GM18511 (cell line): ENCODE data around the gene AGFG2.
"Not testable (repeated sequence)": the region's sequence is repeated elsewhere in the genome, so short reads cannot be mapped to it uniquely, and the experiment has no call there.

Experiments used
- ATAC-seq: cut with Tn5 transposase; IDR thresholded peaks from one replicate; pipeline ENCODE4 v1.9.1; 2021; ENCODE audit warnings: mild to moderate bottlenecking, moderate library complexity; ENCODE audit not compliant: unreplicated experiment

AGFG2 gene

DNA sequence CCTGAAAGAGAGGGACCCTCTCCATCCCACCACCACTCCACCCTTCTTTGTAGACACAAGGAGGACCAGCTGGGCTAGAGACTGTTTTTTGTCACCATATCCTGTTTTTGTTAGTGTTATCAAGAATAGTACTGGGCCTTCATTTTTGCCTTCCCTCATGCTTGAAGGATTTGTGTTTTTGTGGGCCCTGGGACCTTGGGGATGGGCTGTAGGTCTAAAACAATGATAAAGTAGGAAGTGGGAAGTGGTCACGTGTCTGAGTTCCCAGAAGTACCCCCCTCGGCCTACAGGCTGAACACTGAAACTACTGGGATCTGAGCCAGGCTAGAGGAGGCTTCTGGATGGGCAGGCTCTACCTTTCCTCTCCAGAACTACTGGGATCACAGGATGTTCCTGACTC lies 8.9 kb downstream of the AGFG2 start:
- no peak for ATAC-seq

DNA sequence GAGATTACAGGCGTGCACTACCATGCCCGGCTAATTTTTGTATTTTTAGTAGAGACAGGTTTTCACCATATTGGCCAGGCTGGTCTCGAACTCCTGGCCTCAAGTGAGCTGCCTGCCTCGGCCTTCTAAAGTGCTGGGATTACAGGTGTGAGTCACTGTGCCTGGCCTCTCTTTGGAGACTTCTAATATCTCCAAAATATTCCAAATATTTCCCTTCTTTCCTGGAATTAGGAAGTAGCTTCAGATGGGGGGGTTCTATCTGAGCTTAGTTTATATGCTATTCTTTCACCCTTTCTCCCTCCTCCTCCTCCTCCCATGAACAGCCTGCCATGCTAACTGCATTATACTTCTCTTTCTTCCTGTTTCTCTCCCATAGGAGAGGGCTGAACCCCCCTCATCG lies 9.4 kb downstream of the AGFG2 start:
- not testable (repeated sequence) for ATAC-seq

DNA sequence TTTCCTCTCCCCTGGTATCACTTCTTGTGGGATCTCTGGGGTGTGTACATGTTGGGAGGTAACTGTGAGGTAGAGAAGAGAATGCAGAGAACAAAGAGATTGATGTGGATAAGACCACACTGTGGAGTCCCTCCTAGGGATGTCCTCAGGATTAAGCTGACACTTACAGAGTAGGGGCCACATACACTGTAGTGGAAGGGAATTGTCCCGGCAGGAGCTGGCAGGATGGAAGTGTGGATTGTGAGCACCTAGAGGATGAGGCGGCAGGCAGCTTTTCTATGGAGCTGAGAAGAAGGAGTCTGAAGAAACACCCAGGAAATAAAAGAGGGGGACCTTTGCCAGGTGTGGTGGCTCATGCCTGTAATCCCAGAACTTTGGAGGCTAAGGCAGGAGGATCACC lies 13.5 kb downstream of the AGFG2 start:
- ATAC-seq = no peak

DNA sequence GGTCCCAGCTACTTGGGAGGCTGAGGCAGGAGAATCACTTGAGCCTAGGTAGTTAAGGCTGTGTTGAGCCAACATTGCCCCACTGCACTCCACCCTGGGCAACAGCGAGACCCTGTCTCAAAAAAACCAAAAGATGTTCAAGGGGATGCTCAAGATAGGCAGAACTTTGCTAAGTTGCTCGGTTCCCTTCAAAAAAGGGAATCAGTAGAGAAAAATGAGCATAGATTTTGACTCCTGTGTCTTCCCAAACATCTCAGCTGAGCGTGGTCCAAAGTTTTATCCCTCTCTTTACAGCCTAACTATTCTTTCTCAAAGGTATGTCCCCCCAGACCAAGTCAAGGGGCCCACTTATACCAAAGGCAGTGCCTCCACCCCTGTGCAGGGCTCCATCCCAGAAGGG lies 14.0 kb downstream of the AGFG2 start:
- no peak for ATAC-seq

DNA sequence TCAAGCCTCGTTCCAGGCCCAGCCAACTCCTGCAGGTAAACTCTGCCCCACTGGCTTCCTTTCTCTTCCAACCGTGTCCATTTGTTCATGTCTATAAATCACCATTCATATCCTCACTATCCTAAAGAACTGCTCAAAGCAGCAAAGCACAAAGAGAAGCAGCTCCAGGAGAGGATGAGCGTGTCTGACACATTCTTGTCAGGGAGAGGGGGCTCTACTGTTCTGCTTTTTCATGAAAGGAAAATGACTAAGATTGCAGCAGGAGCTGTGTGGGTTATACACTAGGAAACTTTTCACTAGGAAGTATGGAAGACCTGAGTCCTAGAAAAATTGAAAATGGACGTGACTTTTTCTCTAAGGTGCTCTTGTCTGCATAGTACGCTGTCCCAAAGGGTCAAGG lies 16.7 kb downstream of the AGFG2 start:
- ATAC-seq = no peak

DNA sequence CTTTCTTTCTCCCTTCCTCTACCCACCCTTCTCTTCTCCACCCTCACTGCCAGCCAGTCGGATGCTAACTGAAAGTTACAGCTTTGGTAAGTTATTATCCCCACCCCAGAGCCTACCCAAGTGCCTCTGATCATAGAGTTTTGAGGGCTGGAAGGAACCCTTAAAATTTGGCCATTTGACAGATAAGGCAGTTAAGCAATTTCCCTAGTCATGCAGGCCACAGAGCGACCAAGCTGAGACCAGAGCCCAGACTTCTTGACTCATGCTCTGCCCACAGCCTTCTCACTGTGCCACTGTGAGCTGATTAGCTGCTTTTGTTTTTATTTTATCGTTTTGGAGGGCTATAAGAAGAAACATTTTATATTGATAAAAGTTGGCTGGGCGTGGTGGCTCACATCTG lies 17.5 kb downstream of the AGFG2 start:
- no peak for ATAC-seq

DNA sequence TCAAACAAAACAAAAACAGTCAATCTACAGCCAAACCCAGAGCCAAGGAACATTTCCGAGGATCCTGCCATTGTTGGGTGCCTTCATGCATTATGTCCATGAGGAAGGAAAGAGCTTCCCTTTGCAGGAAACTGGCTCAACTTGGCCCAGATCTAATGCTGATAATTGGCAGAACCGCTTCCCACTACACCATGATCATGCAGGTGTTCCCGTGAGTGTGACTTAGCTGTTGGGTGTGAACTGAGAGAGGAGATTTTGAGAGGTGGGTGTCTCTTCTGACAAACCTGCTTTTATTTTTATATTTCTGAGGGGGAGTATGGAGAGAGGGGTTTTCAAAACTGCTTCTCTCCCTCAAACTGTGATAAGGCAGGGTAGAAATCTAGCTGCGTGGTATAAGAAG lies 20.1 kb downstream of the AGFG2 start:
- ATAC-seq = no peak

DNA sequence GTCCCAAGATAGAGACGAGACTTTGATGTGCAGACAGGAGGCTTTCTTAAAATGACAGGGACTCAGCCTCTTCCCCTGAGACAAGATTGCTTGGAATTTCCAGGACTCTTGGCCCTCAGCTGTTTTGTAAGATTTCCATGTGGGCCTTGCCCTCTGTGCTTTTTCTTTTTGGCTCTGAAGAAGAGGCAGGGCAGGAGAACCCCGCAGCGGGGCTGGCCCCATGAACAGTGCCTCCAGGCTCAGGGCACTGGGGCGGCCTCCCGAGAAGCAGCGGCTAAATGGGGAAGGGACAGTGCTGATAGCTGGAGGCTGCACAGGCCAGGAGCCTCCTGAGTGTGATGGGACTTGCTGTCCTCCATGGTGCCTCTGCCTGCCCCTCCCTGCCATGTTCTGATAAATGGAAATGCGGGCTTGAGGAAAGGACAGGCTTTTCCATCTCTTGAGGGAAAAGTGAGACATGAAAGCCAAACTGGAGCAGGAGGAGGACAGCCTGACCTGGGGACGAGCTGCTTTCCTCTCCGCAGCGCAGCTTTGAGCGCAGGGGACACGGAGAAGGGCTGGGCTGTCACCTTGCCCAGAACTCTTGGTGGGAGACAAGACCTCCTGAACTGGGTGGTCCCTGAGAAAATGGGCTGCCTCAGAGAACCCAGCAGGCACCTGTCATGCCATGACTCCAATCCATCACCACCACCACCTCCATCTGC lies 22.6 kb downstream of the AGFG2 start:
- no peak for ATAC-seq

DNA sequence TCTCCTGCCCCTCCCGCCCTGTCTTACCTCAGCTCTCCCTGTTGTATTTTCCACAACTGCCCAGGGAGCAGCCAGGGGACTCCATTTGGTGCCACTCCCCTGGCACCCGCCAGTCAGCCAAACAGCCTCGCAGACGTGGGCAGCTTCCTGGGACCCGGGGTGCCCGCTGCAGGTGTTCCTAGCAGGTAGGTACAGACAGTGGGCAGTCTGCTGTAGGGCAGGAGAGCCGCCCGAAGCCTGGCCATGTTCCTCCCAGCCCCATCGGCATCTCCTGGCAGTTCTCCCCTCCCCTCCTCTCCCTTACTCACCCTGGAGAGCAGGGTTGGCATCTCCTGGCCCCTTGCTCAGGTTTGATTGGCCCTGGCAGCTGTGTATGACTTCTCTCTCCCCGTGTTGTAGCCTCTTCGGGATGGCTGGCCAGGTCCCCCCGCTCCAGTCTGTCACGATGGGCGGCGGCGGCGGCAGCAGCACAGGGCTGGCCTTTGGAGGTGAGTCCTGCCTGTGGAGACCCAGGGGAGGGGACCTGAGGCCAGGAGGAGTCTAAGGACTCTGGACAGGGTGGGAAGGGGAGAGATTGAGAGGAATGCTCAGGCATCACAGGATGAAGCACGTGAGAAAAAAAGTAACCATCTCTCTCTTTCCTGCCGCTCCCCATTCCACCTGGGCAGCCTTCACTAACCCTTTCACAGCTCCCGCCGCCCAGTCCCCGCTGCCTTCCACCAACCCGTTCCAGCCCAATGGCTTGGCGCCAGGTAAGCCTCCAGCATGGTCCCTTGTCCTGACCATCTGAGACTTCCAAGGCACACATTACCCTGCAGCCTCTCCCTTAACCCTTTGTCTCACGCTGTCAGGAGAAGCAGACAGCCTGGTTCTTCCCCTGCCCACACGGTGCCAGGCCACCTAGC lies 23.4 kb downstream of the AGFG2 start:
- ATAC-seq = no peak

DNA sequence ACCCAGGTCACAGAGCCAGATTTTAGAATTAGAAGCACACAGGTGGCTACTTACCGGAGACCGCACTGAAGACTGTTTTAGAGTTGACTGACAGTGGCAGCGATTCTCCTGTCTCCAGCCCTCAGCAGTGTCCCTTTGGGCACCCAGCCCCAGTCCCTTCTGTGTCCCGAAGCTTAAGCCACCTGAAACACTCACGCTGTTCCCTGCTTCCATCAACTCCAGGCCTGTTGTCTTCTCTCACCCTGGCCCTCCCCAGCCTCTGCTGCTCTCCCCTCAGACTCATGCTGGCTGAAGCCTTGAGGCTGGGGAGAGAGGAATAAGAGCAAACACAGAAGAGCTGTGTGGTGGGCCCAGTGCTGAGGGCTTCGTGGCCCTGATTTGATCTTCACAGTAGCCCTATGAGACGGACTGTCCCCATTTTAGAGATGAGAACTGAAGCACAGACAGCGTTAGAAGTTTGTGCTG lies 24.1 kb downstream of the AGFG2 start:
- ATAC-seq = no peak

DNA sequence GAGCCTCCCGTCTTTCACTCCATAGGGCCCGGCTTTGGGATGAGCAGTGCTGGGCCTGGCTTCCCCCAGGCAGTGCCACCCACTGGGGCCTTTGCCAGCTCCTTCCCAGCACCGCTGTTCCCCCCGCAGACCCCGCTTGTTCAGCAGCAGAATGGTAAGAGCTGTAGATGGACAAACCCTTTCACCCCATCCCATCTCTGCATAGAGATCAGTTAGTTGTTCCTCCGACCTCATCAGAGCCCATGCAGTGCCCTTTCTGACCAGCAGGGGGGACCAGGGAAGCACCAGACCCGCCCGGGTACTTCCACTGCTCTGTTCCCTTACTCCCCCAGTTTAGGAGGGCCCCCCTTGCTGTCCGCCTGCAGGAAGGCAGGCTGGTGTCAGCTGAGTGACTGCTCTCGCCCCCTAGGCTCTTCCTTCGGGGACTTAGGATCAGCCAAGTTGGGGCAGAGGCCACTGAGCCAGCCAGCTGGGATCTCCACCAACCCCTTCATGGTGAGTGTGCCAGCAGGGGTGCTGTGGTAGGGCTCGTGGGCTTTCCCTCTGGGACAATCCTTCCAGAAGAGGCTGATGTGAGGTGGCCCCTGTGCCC lies 24.9 kb downstream of the AGFG2 start:
- peak; percentile 48 for ATAC-seq

DNA sequence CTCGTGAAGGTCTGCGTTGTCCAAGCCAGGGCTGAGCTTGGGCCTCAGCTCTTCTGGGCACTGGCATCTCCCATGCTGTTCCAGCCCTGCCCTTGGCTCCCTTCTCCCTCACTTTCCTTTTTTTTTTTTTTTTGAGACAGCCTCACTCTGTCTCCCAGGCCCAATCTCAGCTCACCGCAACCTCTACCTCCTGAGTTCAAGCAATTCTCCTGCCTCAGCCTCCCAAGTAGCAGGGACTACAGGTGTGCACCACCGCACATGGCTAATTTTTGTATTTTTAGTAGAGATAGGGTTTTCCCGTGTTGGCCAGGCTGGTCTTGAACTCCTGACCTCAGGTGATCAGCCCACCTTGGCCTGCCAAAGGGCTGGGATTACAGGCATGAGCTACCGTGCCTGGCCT lies 25.4 kb downstream of the AGFG2 start:
- not testable (repeated sequence) for ATAC-seq

DNA sequence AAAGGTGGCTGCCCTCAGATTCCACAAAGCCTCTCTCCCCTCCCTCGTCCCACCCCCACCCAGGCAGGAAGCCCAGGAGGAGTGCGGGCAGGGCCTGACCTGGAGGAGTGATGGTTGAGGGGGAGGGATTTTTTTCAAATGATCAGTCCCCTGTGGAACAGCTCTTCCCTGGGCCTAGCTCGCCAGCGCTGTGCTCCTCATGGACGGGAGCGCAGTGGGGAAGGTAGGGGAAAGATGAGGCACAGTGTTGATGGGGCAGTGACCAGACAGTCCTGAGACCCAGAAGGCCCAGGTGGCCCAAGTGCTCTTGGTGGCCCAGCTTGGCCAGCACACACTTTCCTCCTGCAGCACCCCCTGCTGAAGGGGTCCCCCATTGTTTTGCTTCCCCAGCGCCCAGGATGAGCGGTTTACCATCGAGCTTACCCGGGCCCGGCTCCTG lies 26.1 kb downstream of the AGFG2 start:
- ATAC-seq = no peak

DNA sequence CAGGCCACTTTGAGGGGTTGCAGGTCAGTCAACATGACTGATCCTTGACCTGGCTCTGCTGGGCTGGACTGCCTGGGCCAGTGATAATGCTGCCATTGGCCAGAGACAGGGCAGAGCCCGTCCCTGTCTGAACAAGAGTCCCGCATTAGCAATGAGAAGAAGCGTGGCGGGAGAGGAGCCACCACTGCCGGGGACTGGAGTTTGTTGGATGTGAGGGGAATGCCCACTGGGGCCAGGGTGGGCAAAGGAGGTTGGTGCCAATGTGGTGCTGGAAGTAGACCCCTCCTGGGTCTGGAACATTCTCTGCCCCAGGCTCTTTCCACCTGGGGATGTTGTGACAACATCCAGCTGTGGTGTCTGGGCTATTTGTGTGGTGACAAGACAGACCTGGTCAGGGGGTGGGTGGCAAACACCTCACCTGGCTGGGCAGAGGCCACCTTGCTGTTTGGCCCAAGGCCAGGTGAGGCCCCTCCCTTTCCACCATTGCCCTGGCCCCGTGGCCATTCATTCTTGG lies 27.1 kb downstream of the AGFG2 start:
- no peak for ATAC-seq

DNA sequence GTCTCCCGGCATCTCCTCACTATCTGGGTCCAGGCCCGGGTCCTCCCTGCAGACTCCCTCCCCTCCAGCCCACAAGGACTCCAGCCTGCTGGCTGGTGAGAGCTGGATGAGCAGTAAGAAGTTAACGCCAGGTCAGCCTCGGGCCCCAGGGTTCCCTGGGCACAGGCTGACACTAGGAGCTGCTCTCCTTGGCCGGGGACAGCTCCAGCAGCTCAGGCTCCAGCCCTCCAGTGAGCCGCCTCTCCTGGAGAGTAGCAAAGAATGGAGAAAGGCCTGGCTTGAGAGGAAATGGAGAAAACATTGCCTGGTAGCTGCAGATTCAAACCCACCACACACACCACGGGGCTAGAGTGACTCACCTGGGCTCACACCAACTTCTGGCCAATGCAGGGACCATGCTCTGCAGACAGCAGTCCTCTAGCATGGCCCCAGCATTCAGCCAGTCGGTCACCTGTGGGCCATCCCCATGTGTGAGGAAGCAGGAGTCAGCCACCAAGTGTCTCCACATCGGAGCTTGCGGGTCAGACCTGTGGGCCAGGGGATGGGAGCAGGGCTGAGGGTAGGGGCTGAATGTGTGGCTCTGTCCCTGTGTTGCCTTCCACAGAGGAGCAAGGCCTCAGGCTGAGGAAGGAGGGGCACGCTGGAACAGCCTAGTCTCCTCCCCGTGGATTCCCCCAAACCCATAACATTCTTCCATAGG lies 28.2 kb downstream of the AGFG2 start:
- ATAC-seq = no peak

DNA sequence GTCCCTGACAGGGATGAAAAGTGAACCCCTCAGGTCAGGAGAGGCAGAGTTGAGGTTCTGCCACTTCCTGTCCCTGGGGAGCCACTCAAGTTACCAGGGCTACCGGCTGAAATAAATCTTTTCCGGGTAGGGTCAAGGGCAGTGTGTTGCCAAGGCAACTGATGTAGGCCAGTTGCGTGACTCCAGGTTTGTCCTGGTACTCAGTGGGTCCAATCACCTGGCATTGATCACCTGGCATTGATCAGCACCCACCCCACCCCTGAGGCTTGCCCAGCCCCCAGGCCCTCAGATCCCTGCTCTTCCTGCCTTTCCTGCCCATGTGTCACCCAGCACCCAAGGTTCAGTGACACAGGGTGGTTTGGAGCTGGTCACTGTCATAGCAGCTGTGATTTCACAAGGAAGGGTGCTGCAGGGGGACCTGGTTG lies 28.8 kb downstream of the AGFG2 start:
- ATAC-seq = no peak

DNA sequence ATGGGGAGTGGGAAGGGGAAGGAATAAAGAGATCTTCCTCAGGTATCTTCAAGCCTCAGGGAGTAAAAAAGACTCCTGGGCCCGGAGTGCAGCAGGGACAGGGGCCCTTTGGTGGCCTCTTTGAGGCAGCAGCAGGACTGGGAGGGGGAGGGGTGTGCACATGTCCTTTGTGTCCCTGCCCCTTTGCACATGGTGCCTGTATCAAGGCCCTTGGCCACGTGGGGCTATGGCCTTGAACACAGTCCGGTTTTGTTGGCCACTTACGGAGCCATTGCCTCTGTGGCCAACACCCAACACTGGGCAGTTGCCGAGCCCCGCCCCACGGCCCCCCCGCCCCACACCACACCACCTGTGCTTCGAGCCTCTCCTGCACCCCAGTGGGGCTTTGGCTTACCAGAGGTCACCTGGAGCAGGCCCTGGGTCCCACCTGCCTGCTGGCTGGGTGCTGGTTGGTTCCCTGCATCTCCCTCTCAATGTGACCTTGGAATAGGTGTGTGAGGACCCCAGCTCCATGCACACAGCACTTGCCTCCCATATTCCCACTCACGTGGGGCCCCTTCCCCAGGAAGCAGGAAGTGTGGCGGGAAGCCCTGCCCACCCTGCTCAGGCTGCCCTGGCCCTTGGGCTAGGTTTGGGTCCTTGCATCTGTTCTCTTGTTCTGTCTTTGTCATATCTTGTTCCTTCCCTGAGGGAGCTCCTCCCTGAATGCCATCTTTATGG lies 29.3 kb downstream of the AGFG2 start:
- no peak for ATAC-seq

DNA sequence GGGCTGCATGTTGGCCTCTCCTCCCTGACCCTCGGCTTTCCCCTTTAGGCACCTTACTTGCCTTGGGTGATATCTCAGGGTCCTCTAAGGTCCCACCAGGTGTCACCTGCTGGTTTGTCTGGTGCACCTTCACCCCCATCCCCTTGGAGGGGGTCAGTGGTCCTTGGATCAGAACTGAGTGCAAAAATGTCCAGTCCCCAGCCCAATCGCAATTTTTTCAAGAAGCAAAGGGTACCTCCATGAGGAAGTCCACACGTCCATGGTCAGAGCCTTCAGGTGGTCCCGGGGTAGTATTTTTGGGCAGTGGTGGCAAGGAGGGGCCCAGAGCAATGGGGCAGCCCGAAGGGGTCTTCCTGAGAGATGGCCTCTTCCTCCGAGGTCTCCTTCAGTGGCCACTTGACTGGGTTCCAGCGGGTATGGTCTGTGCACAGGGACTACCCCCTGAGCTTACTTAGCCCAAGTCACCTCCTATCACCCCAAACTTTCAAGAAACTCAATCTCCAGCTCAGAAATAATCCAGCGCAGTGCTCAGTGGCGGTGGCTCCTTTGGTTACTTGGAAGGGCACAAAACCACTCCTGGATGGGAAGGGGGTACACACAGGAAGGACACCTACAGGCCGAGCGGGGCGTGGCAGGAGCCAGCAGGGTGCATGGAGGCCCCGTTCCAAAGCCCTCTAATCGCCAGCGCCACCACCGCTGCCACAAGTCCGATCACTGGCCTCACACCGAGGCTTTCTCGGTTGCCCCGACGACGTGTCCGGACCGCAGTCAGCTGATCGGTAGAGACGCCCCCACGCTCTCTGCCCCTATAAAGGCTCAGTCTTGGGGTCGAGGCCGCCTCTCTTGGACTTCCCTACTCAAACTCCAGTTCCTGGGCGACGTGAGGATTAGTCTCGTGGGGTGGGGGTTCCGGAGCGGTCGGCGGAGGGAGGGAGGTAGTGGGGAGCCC lies 30.2 kb downstream of the AGFG2 start:
- ATAC-seq = peak; percentile 50
